GM12878 (cell line): ENCODE results near the gene ETV4.

ENCODE experiments used
- CHD1 ChIP-seq: IDR thresholded peaks from 2 replicates; pipeline ENCODE4 v1.6.1; 2012; ENCODE audit warnings: low read depth, low read length, improper control_type of control experiment
- CREM ChIP-seq: IDR thresholded peaks from 2 replicates; pipeline ENCODE4 v1.6.1; 2014; ENCODE audit warnings: antibody characterized with exemption, low read depth
- CTCF ChIP-seq, 3 experiments: IDR thresholded peaks in 2 of 3; conservative IDR thresholded peaks in 1 of 3; 2 replicates each; pipeline ENCODE4 v1.5.1; 2011; ENCODE audit warnings: low read depth in 3 of 3, low read length in 3 of 3, mild to moderate bottlenecking in 3 of 3, control low read depth in 2 of 3, moderate library complexity in 2 of 3, inconsistent platforms in 1 of 3, mixed read lengths in 1 of 3; ENCODE audit not compliant: control insufficient read depth in 2 of 3, insufficient read depth in 1 of 3; ENCODE audit errors: extremely low read depth in 1 of 3
- REST ChIP-seq: IDR thresholded peaks from 2 replicates; pipeline ENCODE4 v1.6.1; 2012; ENCODE audit warnings: mild to moderate bottlenecking, low read depth, low read length
- SIX5 ChIP-seq: IDR thresholded peaks from 2 replicates; pipeline ENCODE4 v1.6.1; 2011; ENCODE audit warnings: mild to moderate bottlenecking, low read depth, low read length, moderate library complexity; ENCODE audit not compliant: severe bottlenecking
- ZNF24 ChIP-seq: fragments of 450-650 bp; IDR thresholded peaks from 2 replicates; pipeline ENCODE4 v1.6.1; 2017; ENCODE audit warnings: antibody characterized with exemption, mild to moderate bottlenecking
- ZZZ3 ChIP-seq: IDR thresholded peaks from 2 replicates; pipeline ENCODE4 v1.6.1; 2011; ENCODE audit warnings: low read depth; ENCODE audit not compliant: control insufficient read depth, insufficient read length

DNA sequence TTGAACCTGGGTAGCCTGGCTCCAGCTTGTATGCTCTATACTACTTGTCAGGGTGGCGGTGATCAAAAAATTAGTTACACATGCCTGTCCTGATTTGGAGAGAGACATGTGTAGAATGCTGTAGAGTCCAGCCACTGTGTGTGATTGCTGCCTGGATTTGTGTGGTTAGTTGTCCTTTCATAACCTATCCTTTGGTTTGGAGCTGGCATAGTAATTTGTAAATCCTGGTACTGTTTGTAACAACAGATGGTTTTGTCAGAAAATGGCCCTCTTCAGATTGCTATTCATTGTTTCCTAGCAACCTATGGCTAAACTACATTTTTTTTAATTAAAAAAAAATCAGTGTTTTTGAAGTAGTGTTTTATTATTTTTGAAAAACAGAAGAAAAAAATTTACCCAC is 30.5 kb downstream of the ETV4 start:
- no peak for TF ChIP-seq SIX5
- no peak for TF ChIP-seq CTCF (IDR thresholded peaks at IDR 0.05 in 2 of 3, conservative IDR thresholded peaks at IDR 0.05 in 1 of 3; ENCODE audit: control insufficient read depth in 2 of 3, extremely low read depth in 1 of 3, insufficient read depth in 1 of 3, low read depth in 3 of 3, low read length in 3 of 3)
- TF ChIP-seq CHD1 = no peak
- TF ChIP-seq ZZZ3 = no peak
- no peak for TF ChIP-seq REST
- no peak for TF ChIP-seq CREM
- TF ChIP-seq ZNF24 = no peak
